Mucosa of descending colon (tissue), 3 donors: ENCODE data around the gene MTA2. TPM values are rescaled to one million over a fixed set of nuclear protein-coding genes. Genes with fewer than 3 reads are reported as not detected.
"Not testable (repeated sequence)": the region's sequence is repeated elsewhere in the genome, so short reads cannot be mapped to it uniquely, and the experiment has no call there.

Experiments used
- ATAC-seq: fragments of 200-7000 bp; cut with Tn5 transposase; one replicate; pipeline ENCODE4 v1.9.1; 2020; ENCODE audit warnings: mild to moderate bottlenecking, moderate library complexity
- DNase-seq, 3 donors: peaks; one replicate each; pipeline ENCODE4 v3.0.0-alpha.2; 2020
- H3K36me3 ChIP-seq: fragments of 200-600 bp; one replicate; pipeline ENCODE4 v1.8.0; 2021; ENCODE audit warnings: low read depth, mild to moderate bottlenecking
- H3K4me1 ChIP-seq: fragments of 200-600 bp; one replicate; pipeline ENCODE4 v1.8.0; 2021; ENCODE audit warnings: low read depth, mild to moderate bottlenecking
- H3K4me3 ChIP-seq: fragments of 200-600 bp; one replicate; pipeline ENCODE4 v1.8.0; 2021; ENCODE audit warnings: mild to moderate bottlenecking
- H3K9me3 ChIP-seq: fragments of 200-600 bp; one replicate; pipeline ENCODE4 v1.8.0; 2021; ENCODE audit warnings: mild to moderate bottlenecking
- intact Hi-C, 2 donors: fragments of 100-400 bp; cut with DNase I in 1 of 2; cut with micrococcal nuclease in 1 of 2; formaldehyde crosslinking; loops; one replicate each; pipeline versions ENCODE4 v1.11.0 to v1.11.1; 2022; cut with DNase I, micrococcal nuclease
- long read RNA-seq, 2 donors: library from polyadenylated mRNA; unstranded; transcript quantifications; one replicate each; pipeline ENCODE4 v2.0.0, GENCODE V29; 2019 to 2021
- total RNA-seq, 3 donors: library from RNA; stranded (reverse); fragmentation: NEBNext Ultra II Directional in 2 of 3; extraction: Animal tissue kit (Norgen Biotek cat#: 25700) in 2 of 3; gene quantifications; one replicate each; pipeline versions ENCODE4 v1.2.1 to v1.2.4, GENCODE V29; 2021 to 2023
- TF ChIP-seq, protein P1 (sequence below): fragments of 200-600 bp; IDR thresholded peaks from one replicate; pipeline ENCODE4 v1.8.0; 2022; ENCODE audit warnings: antibody characterized with exemption, mild to moderate bottlenecking
- donor health status: DM: no; HTN: no; CAD: no; lungs with moderate emphysema.
- donor health status: DM: no; HTN: no; CAD: no.
- donor health status: DM: no; HTN: yes; CAD: no.

Gene MTA2
- total RNA-seq = 10 to 100 TPM; 70.7 to 92.1 (median 89.6) TPM
- long read RNA-seq, donor 1, transcript MTA2-201 (18 exons, 3,058 nt) = major isoform, 9 of 19 reads
- long read RNA-seq, donor 1, partial matches to known transcripts = 8 of 19 reads
- long read RNA-seq, donor 1, other reads (novel, unspliced or antisense) = 2 of 19 reads
- long read RNA-seq, donor 2, transcript MTA2-201 (18 exons, 3,058 nt) = major isoform, 6 of 11 reads
- long read RNA-seq, donor 2, partial matches to known transcripts = 4 of 11 reads
- long read RNA-seq, donor 2, other reads (novel, unspliced or antisense) = 1 of 11 reads

DNA sequence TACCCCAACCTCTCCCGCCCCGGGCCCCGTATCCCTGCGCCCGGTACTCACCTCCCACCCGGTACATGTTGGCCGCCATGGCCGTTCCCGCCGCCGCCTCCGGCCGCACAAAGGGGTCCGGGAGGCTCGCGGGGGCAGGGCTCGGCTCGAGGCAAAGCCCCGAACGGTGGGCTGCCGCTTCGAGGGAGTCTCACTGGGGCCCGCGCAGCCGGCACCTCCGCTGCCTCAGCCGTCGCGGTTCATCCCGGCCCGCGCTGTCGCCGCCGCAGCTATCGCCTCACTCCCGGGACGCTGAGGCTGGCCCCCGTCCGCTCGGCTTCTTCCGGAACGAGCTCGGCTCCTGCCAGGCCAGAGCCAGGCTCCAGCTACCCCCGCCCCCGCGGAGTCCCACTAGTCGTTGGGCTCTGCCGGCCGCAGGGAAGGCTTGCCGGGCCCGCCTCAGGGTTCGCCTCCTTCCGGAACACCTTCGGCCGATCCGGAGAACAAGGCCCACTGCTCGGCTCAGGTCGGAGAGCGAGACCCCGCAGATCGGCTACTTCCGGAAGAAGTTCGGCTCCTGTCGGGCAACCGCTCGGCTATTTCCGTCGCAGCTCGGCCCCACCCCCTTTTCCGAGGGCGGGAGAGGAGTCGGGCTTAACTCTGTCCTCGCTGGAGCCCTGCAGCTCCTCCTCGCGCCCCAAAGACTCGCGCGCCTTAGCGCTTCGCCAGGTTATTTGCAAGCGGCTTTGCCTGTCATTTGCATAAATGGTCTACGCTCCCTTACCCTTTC, at the start of gene MTA2:
MTA2 (minus strand) TSS at position 494 of the 769 bp plus-strand sequence; CDS start at position 79, 415 bp downstream.
- intact Hi-C loops = loop anchor here in 1 of 2 donors (2.0 kb wide), 1 partner anchor 71 kb away; the partner anchor contains the start of gene LBHD1
- DNase-seq (peak; percentile 98 to 100 (median 98)), ATAC-seq (peak; percentile 88)
- H3K4me1 ChIP-seq = peaks cover 28% of the 10 kb centered on the region
- H3K4me3 ChIP-seq = peak within 1 kb of the TSS; percentile 88
- H3K9me3 ChIP-seq = no peaks in the 10 kb centered on the region
- no peaks in the 10 kb centered on the region for H3K36me3 ChIP-seq
- TF ChIP-seq, protein P1, sequence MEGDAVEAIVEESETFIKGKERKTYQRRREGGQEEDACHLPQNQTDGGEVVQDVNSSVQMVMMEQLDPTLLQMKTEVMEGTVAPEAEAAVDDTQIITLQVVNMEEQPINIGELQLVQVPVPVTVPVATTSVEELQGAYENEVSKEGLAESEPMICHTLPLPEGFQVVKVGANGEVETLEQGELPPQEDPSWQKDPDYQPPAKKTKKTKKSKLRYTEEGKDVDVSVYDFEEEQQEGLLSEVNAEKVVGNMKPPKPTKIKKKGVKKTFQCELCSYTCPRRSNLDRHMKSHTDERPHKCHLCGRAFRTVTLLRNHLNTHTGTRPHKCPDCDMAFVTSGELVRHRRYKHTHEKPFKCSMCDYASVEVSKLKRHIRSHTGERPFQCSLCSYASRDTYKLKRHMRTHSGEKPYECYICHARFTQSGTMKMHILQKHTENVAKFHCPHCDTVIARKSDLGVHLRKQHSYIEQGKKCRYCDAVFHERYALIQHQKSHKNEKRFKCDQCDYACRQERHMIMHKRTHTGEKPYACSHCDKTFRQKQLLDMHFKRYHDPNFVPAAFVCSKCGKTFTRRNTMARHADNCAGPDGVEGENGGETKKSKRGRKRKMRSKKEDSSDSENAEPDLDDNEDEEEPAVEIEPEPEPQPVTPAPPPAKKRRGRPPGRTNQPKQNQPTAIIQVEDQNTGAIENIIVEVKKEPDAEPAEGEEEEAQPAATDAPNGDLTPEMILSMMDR = no peak

DNA sequence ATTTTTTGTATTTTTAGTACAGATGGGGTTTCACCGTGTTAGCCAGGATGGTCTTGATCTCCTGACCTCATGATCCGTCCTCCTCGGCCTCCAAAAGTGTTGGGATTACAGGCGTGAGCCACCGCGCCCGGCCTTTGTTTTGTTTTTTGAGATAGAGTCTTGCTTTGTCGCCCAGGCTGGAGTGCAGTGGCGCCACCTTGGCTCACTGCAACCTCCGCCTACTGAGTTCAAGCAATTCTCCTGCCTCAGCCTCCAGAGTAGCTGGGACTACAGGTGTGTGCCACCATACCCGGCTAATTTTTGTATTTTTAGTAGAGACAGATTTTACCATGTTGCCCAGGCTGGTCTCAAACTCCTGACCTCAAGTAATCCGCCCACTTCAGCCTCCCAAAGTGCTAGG, 48.6 kb upstream of the MTA2 start:
- ATAC-seq, intact Hi-C loops, H3K36me3 ChIP-seq, H3K4me3 ChIP-seq, H3K9me3 ChIP-seq: not testable (repeated sequence)
- peak in 1 of 3 donors; percentile 37 for DNase-seq
- peaks cover 24% of the 10 kb centered on the region for H3K4me1 ChIP-seq

DNA sequence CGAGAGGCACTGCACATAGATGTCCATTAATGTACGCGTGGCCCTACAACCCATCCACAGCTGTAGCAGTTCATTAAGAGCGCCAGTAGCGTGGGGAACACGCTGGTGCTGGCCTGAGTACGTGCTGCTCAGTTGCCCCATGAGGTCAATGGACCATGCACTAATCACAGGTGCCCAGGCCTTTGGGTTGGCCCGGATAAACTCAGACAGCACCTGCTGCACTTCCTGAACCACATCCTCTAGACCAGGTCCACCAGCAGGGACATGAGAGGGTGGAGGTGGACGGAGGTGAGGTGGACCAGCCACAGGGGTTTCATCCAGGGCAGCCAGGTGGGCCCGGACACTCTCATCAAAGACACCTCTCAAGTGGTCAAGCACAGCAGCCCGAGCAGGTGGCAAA, 47.8 kb upstream of the MTA2 start:
- ATAC-seq = no peak
- no peak overlapping the region for H3K4me3 ChIP-seq
- TF ChIP-seq, protein P1 = no peak
- DNase-seq = peak in 1 of 3 donors; percentile 34
- H3K9me3 ChIP-seq = no peaks in the 10 kb centered on the region
- peaks cover 29% of the 10 kb centered on the region for H3K4me1 ChIP-seq
- no peaks in the 10 kb centered on the region for H3K36me3 ChIP-seq
- intact Hi-C loops = no loop called here

DNA sequence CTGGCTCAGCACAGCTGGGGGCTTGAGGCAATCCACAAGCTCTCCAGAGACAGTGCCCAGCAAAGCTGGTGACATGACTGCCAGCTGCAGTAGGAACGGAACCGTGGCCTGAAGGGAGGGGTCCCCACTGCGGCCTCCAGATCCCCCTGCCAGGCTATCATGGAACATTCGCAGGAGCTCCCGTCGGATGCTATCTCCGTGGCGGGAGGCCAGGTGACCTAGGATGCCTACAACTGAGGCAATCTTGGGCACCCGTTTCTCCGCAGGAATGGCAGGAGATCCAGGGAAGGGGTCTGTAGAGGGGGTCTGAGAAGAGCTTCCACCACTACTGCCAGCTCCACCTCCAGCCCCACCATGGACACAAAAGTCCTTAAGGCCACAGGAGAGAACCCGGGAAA, 47.3 kb upstream of the MTA2 start:
- Histone ChIP-seq H3K4me1 (peaks cover 34% of the 10 kb centered on the region), H3K9me3 (no peaks in the 10 kb centered on the region), H3K36me3 (no peaks in the 10 kb centered on the region), H3K4me3 (no peak overlapping the region)
- peak in 1 of 3 donors; percentile 44 for DNase-seq
- TF ChIP-seq, protein P1 = no peak
- no peak for ATAC-seq
- intact Hi-C loops = no loop called here

DNA sequence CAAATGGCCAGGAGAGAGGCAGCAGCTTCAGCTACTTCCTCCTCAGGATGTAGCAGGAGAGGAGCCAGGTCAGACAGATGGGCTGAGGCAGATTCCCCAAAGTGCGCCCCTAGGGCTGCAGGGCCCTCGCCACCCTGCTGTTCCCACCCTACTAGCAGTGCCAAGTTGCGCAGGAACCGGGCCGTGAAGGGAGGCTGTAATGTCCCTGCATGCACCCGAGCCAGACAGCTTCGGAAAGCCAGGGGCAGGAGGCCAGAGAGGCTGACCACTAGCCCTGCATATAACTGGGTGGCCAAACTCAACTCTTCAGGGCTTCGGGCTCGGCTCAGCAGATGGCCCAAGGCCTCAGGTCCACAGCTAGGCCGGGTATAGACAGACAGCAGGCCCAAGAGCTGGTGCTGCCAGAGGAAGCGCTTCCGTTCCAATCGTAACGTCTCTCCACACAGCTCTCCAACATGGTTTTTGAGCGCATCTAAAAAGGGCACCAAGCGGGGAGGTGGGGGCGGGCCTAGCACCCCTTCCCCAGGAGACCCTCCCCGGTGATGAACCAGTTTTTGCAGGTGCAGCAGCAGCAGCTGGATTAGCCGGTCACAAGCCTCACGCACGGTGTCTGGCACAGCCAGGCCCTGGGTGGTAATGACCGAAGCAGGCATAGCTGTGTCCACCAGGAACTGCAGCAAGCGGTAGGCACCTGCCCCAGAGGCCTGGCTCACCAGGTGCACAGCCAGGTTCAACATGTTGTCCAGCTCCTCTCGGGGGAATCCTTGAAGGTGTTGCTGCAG, 46.7 kb upstream of the MTA2 start:
- intact Hi-C loops = no loop called here
- peak in 1 of 3 donors; percentile 54 for DNase-seq
- H3K9me3 ChIP-seq = no peaks in the 10 kb centered on the region
- no peak overlapping the region for H3K4me3 ChIP-seq
- H3K36me3 ChIP-seq = no peaks in the 10 kb centered on the region
- H3K4me1 ChIP-seq = peaks cover 34% of the 10 kb centered on the region
- no peak for ATAC-seq
- TF ChIP-seq, protein P1 = no peak
